PFSK-1 (cell line): ENCODE data around the gene DIRAS1.

Experiments
- FOXP2 ChIP-seq: optimal IDR thresholded peaks from 2 replicates; pipeline ENCODE3; 2011; ENCODE audit warnings: borderline replicate concordance, control low read depth, inconsistent platforms; ENCODE audit not compliant: insufficient read depth; ENCODE audit errors: extremely low read length, extremely low read depth
- POLR2AphosphoS5 ChIP-seq: IDR thresholded peaks from 2 replicates; pipeline ENCODE4 v1.6.1; 2012; ENCODE audit warnings: low read depth, mild to moderate bottlenecking, control low read depth, low read length, moderate library complexity
- SIN3A ChIP-seq: IDR thresholded peaks from 2 replicates; pipeline ENCODE4 v1.6.1; 2012; ENCODE audit warnings: mild to moderate bottlenecking, low read length, moderate library complexity, borderline replicate concordance; ENCODE audit not compliant: insufficient read depth
- TAF1 ChIP-seq: IDR thresholded peaks from 2 replicates; pipeline ENCODE4 v1.6.1; 2012; ENCODE audit warnings: low read length, control low read depth, borderline replicate concordance; ENCODE audit not compliant: insufficient read depth
- TF ChIP-seq, protein P1 (sequence below), 2 experiments: IDR thresholded peaks; 2 replicates each; pipeline versions ENCODE4 v1.6.1 to v1.8.0; 2011 to 2012; ENCODE audit warnings: low read depth in 2 of 2, low read length in 2 of 2, control low read depth in 1 of 2, inconsistent platforms in 1 of 2, mild to moderate bottlenecking in 1 of 2, moderate library complexity in 1 of 2; ENCODE audit not compliant: insufficient read depth in 1 of 2

The DIRAS1 gene

DNA sequence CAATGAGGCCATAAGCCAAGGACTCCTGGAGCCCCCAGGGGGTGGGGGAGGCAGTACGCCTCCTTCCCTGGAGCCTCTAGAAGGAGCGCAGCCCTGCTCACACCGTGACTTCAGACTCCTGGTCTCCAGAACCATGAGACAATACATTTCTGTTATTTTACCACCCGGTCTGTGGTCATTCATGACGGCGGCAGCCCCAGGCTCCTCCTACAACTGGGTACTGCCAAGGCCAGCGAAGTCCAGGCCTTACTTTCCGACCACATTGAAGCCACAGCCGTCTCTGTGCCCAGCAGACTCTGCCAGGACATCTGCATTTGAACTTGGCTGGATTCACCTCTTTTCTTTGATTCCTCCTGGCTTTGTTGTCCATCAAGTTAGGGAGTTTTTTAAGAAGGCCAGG lies 29.2 kb downstream of the DIRAS1 start:
- no peak for TF ChIP-seq TAF1
- TF ChIP-seq SIN3A: no peak
- TF ChIP-seq, protein P1, sequence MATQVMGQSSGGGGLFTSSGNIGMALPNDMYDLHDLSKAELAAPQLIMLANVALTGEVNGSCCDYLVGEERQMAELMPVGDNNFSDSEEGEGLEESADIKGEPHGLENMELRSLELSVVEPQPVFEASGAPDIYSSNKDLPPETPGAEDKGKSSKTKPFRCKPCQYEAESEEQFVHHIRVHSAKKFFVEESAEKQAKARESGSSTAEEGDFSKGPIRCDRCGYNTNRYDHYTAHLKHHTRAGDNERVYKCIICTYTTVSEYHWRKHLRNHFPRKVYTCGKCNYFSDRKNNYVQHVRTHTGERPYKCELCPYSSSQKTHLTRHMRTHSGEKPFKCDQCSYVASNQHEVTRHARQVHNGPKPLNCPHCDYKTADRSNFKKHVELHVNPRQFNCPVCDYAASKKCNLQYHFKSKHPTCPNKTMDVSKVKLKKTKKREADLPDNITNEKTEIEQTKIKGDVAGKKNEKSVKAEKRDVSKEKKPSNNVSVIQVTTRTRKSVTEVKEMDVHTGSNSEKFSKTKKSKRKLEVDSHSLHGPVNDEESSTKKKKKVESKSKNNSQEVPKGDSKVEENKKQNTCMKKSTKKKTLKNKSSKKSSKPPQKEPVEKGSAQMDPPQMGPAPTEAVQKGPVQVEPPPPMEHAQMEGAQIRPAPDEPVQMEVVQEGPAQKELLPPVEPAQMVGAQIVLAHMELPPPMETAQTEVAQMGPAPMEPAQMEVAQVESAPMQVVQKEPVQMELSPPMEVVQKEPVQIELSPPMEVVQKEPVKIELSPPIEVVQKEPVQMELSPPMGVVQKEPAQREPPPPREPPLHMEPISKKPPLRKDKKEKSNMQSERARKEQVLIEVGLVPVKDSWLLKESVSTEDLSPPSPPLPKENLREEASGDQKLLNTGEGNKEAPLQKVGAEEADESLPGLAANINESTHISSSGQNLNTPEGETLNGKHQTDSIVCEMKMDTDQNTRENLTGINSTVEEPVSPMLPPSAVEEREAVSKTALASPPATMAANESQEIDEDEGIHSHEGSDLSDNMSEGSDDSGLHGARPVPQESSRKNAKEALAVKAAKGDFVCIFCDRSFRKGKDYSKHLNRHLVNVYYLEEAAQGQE (IDR thresholded peaks at IDR 0.05; ENCODE audit: insufficient read depth in 1 of 2, low read depth in 2 of 2, low read length in 2 of 2): no peak
- TF ChIP-seq POLR2AphosphoS5: no peak
- TF ChIP-seq FOXP2: no peak

DNA sequence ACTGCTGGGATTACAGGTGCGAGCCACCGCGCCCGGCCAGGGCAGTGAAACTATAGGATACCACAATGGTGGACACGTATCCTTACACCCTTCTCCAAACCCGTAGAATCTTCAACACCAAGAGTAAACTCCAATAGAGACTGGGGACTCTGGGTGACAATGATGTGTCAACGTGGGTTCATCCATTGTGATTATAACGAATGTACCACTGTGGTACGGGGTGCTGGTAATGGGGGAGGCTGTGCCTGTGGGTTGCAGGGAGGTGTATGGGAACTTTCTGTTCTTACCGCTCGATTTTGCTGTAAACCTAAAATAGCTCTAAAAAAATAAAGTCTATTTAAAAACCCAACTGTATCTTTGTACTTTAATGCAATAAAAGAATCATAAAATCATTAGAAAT lies 30.3 kb downstream of the DIRAS1 start:
- TF ChIP-seq TAF1 (no peak), POLR2AphosphoS5 (no peak), FOXP2 (no peak), SIN3A (no peak)
- TF ChIP-seq, protein P1 (IDR thresholded peaks at IDR 0.05; ENCODE audit: insufficient read depth in 1 of 2, low read depth in 2 of 2, low read length in 2 of 2): no peak

DNA sequence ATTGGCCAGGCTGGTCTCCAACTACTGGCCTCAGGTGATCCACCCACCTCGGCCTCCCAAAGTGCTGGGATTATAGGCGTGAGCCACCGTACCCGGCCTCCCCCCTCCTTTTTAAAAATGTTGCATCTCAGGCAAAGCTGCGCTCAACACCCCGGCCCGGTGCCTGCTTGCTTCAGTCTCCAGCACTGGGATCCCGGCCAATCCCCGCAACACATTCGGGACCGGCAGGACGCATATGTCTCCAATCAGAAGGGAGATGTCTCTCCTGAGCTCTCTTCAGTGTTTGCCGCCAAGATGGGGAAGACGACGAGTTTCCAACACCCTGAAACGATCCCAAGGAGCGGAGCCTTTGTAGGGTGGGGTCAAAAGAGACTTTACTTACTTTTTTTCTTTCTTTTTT lies 34.8 kb downstream of the DIRAS1 start:
- TF ChIP-seq, protein P1 (IDR thresholded peaks at IDR 0.05; ENCODE audit: insufficient read depth in 1 of 2, low read depth in 2 of 2, low read length in 2 of 2): no peak
- TF ChIP-seq FOXP2: no peak
- TF ChIP-seq TAF1: no peak
- no peak for TF ChIP-seq SIN3A
- TF ChIP-seq POLR2AphosphoS5: no peak

DNA sequence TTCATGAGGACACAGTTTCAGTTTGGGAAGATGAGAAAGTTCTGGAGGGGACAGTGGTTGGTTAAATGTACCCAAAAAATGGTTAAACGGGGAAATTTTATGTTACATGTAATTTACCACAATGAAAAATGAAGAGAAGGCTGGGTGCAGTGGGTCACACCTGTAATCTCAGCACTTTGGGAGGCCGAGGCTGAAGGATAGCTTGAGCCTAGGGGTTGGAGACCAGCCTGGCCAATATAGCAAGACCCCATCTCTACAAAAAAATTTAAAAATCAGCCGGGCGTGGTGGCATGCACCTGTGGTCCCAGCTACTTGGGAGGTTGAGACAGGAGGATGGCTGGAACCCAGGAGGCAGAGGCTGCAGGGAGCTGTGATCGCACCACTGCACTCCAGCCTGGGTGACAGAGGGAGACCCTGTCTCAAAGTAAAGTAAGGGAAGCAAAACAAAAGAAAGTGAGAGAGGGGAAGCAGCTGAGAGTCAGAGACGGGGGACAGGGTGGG lies 35.9 kb downstream of the DIRAS1 start:
- TF ChIP-seq POLR2AphosphoS5: no peak
- no peak for TF ChIP-seq FOXP2

DNA sequence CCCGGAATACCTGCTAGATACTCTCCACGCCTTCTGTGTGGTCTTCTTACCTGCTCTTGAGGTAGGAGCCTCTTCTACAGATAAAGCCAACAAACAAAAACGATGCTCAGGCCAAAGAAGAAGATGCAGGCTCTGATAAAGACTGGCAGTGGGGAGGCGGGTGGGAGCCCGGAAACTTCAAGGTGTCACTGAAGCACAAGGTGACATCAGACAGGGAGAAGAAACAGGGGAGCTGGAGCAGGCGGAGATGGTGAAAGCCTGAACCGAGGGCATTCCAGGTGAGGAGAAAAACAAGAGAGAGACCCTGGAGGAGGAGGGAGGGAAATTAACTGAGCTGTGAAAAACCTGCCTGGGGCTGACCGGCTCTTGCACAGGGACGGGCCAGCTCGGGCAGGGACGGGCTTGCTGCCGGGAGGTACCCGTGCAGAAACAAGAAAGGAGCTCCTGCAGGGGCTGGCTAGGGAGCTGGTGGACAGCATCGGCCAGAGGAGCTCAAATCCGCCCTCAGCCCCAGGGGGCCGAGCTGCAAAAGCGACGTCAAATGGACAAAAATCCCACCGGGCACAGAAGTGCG lies 37.7 kb downstream of the DIRAS1 start:
- TF ChIP-seq, protein P1 (IDR thresholded peaks at IDR 0.05; ENCODE audit: insufficient read depth in 1 of 2, low read depth in 2 of 2, low read length in 2 of 2): no peak
- TF ChIP-seq TAF1 (no peak), FOXP2 (no peak), POLR2AphosphoS5 (no peak), SIN3A (no peak)
